ENCODE results near the gene C9orf78.

Gene C9orf78

GRCh38 chr9:129840034-129840433 is 5.0 kb upstream of the C9orf78 start:
- 0 out of 2 replicates have a peak, but pooled peaks have one; percentile 45 for TF ChIP-seq TCF12 (IDR thresholded peaks at IDR 0.05; ENCODE audit: low read depth)
- no peak for TF ChIP-seq REST (IDR thresholded peaks at IDR 0.05; ENCODE audit: low read depth)
- TF ChIP-seq MAX (IDR thresholded peaks at IDR 0.05): no peak

GRCh38 chr9:129839324-129840023 is 4.4 kb upstream of the C9orf78 start:
- TF ChIP-seq YY1 (IDR thresholded peaks at IDR 0.05; ENCODE audit: low read depth) (no peak), MAX (IDR thresholded peaks at IDR 0.05) (no peak), RAD21 (IDR thresholded peaks at IDR 0.05; ENCODE audit: low read depth) (no peak), TCF12 (IDR thresholded peaks at IDR 0.05; ENCODE audit: low read depth) (no peak), ZBTB7A (IDR thresholded peaks at IDR 0.05; ENCODE audit: low read depth) (no peak), TAF1 (IDR thresholded peaks at IDR 0.05; ENCODE audit: low read depth) (no peak), EGR1 (IDR thresholded peaks at IDR 0.05) (no peak), CEBPB (IDR thresholded peaks at IDR 0.05) (no peak), USF1 (IDR thresholded peaks at IDR 0.05) (no peak), EP300 (IDR thresholded peaks at IDR 0.05; ENCODE audit: borderline replicate concordance) (no peak), TEAD4 (IDR thresholded peaks at IDR 0.05) (no peak), REST (IDR thresholded peaks at IDR 0.05; ENCODE audit: low read depth) (no peak), CREB1 (IDR thresholded peaks at IDR 0.05; ENCODE audit: low read depth) (no peak)

- TF ChIP-seq TAF1 (IDR thresholded peaks at IDR 0.05; ENCODE audit: low read depth): no peak
- no peak for TF ChIP-seq TEAD4 (IDR thresholded peaks at IDR 0.05)
- no peak for TF ChIP-seq REST (IDR thresholded peaks at IDR 0.05; ENCODE audit: low read depth)
- TF ChIP-seq ZBTB7A (IDR thresholded peaks at IDR 0.05; ENCODE audit: low read depth): no peak
- TF ChIP-seq CEBPB (IDR thresholded peaks at IDR 0.05): no peak
- TF ChIP-seq USF1 (IDR thresholded peaks at IDR 0.05): no peak
- no peak for TF ChIP-seq NFIC (IDR thresholded peaks at IDR 0.05)
- no peak for TF ChIP-seq CREB1 (IDR thresholded peaks at IDR 0.05; ENCODE audit: low read depth)
- no peak for TF ChIP-seq TCF12 (IDR thresholded peaks at IDR 0.05; ENCODE audit: low read depth)
- no peak for TF ChIP-seq EP300 (IDR thresholded peaks at IDR 0.05; ENCODE audit: borderline replicate concordance)
- TF ChIP-seq YY1 (IDR thresholded peaks at IDR 0.05; ENCODE audit: low read depth): no peak
- no peak for TF ChIP-seq RAD21 (IDR thresholded peaks at IDR 0.05; ENCODE audit: low read depth)
- TF ChIP-seq EGR1 (IDR thresholded peaks at IDR 0.05): no peak
- no peak for TF ChIP-seq FOXM1 (IDR thresholded peaks at IDR 0.05; ENCODE audit: borderline replicate concordance, low read depth)
- TF ChIP-seq MAX (IDR thresholded peaks at IDR 0.05): no peak
Measured at GRCh38 chr9:129838707-129839259, 3.7 kb upstream of the C9orf78 start.

GRCh38 chr9:129836311-129837007 is 1.4 kb upstream of the C9orf78 start:
- TF ChIP-seq ZBTB7A (IDR thresholded peaks at IDR 0.05; ENCODE audit: low read depth): no peak
- TF ChIP-seq TCF12 (IDR thresholded peaks at IDR 0.05; ENCODE audit: low read depth): no peak
- no peak for TF ChIP-seq CREB1 (IDR thresholded peaks at IDR 0.05; ENCODE audit: low read depth)
- TF ChIP-seq FOXM1 (IDR thresholded peaks at IDR 0.05; ENCODE audit: borderline replicate concordance, low read depth): no peak
- no peak for TF ChIP-seq RAD21 (IDR thresholded peaks at IDR 0.05; ENCODE audit: low read depth)
- no peak for TF ChIP-seq CEBPB (IDR thresholded peaks at IDR 0.05)
- no peak for TF ChIP-seq TEAD4 (IDR thresholded peaks at IDR 0.05)
- no peak for TF ChIP-seq MAX (IDR thresholded peaks at IDR 0.05)
- TF ChIP-seq YY1 (IDR thresholded peaks at IDR 0.05; ENCODE audit: low read depth): no peak
- TF ChIP-seq EGR1 (IDR thresholded peaks at IDR 0.05): no peak
- TF ChIP-seq EP300 (IDR thresholded peaks at IDR 0.05; ENCODE audit: borderline replicate concordance): no peak
- no peak for TF ChIP-seq REST (IDR thresholded peaks at IDR 0.05; ENCODE audit: low read depth)
- no peak for TF ChIP-seq NFIC (IDR thresholded peaks at IDR 0.05)
- TF ChIP-seq TAF1 (IDR thresholded peaks at IDR 0.05; ENCODE audit: low read depth): no peak
- TF ChIP-seq USF1 (IDR thresholded peaks at IDR 0.05): no peak

All from Ishikawa (cell line).